Activated gamma-delta T cell treated with anti-CD3 and anti-CD28 coated beads, Interleukin-2, amount 50 U/mL, for 16 hours (primary cell): ENCODE data around the gene NELL1.
"Not testable (repeated sequence)": the region's sequence is repeated elsewhere in the genome, so short reads cannot be mapped to it uniquely, and the experiment has no call there.

ENCODE experiments used
- DNase-seq: peaks from one replicate; pipeline ENCODE4 v3.0.0-alpha.2; 2020; ENCODE audit warnings: low read depth

The NELL1 gene

GRCh38 chr11:20770414-20770946 lies 101.1 kb downstream of the NELL1 start:
- DNase-seq = no peak

DNA sequence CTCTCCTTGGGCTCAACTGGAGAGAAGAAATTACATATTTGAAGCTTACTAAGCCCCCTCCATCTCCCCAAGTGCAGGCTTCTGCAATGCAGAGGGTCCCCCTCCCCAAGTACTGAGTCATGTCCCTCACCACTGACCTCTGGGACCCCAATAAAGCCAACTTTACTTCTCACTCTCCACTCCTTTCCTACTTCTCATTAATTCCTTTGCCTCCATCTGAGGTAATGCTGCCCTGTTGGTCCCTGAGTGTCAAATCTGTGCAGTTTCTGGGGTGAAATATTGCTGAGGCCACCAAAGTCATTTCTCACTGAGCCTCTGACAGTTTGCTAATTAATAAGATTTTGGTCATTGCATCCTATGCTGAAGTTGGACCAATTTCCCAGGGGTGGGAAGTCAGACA lies 101.6 kb downstream of the NELL1 start:
- DNase-seq = no peak

DNA sequence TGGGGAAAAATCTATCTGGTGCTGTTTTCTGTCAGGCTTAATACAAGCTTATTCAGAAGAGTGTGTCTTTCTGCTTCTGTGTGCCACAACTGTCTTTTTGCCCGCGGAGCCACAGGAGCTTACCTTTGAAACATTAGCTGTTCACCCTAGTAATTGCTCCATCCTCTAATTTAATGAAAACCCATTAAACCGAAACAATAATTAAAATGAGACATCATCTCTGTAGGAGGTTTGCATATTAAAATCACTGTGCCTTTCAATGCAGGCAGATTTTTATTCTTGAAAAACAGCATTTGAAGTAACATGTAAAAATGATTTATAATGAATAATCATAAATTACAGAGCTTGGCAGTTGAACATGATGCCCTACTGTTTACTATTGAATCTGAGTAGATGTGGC lies 102.3 kb downstream of the NELL1 start:
- no peak for DNase-seq

DNA sequence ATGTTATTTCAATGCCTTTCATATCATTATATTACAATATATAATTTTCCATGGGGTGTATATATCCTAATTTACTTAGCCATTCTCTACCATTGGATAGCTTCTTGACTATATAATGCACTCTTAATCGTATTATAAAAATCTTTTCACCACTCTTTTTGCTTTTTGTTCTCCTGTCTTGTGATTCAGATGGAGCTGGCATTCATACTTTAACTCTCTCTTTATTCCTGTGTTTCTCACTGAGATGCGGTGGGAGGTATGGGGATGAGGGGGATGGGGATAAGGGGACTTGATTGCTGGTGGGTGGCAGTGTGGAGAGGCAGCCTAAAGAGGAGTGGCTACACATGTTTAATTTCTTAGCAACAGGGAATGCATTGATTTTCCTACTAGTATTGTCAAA lies 105.9 kb downstream of the NELL1 start:
- DNase-seq = no peak

- no peak for DNase-seq
Measured at GRCh38 chr11:20782775-20783174, 113.4 kb downstream of the NELL1 start.

- no peak for DNase-seq
Measured at GRCh38 chr11:20783220-20783619, 113.8 kb downstream of the NELL1 start.

GRCh38 chr11:20790622-20791021 lies 121.2 kb downstream of the NELL1 start:
- DNase-seq = no peak

DNA sequence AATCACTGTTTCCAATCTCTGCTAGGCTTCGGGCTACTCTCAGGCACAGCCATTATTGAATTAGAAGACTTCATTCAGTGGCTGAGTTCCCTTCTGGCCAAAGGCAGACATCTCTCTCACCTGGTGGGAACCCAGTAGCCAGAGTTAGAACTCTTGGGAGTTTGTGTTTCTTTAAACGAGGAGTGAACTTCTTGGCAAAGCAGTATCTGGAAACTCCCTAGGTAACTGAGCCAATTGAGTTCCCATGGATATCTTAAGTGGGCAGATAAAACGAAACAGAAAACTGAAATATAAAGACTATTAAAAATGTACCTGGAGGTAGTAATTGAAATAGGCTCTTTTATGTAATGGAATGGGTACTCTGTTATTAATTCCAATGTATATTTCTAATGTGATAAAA lies 125.6 kb downstream of the NELL1 start:
- DNase-seq = no peak

DNA sequence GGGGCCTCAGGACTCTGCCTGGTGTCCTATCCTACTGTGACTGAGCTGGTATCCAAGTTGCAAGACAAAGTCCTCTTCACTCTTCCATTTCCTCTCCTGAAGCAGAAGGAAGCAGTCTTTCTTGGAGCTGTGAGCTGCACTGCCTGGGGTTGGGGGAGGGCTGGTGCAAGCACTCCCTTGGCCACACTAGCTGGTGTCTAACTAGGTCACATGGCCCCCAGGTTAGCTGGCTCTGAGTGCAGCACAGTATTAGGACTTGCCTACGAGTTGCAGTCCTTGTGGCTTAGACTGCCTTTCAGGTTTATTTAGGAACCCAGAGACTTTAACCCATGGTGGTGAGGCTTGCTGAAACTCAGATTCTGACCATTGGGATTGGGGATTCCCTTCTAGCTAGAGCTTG lies 138.9 kb downstream of the NELL1 start:
- DNase-seq = no peak

DNA sequence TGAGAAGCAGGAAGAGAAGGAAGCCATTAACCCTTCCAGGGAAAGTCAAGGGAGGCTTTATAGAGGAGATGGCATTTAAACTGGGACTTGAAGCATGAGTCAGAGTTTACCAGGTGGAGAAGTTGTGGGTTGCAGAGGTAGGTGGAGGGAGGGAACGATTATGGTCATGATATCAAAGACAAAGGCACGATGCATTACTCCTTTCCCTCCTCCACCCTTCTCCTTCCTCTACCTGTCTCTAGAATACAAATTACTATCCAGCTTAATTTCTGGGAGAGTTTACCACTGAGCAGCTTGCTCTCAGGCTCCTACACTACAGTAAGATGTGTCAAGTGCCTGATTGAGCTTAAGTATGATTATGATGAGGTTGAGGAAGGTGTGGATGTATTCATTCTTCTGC lies 151.7 kb downstream of the NELL1 start:
- no peak for DNase-seq

GRCh38 chr11:20821470-20821869 lies 152.1 kb downstream of the NELL1 start:
- no peak for DNase-seq

GRCh38 chr11:20824773-20825172 lies 155.4 kb downstream of the NELL1 start:
- DNase-seq = no peak

- DNase-seq = no peak
Measured at GRCh38 chr11:20835561-20835960, 166.2 kb downstream of the NELL1 start.

DNA sequence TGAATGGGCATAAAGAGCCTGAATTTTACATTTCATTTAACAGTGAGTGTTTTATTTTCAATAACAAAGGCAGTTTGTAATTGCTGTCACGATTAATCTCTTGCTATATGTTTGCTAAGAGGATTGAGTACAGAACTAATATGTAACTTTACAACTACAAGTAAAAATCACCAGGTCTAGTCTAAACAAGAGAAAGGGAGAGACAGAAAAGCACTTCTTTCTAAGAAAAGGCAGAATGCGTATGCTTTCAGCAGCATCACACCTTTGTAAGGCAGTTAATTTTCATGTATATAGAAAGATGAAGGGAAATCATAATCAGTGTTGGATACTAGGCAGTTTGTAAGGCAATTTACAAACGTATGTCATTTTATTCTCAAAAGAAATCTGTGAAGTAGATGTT lies 169.8 kb downstream of the NELL1 start:
- no peak for DNase-seq

DNA sequence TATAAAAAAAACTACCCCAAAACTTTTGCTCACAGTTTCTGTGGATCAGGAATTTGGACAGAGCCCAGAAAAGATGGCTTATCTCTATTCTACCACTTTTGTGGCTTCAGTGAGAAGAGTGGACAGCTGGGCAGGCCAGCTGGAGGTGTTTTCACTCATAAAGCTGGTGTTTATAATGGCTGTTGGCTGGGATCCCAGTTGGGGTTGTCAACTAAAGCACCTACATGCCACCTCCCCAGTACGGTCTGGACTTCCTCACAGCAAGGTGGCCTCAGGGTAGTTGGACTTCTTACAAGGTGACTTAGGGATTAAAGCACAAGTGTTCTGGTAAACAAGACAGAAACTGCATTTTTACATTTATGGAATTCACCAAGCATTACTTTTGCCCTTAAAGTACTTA lies 171.0 kb downstream of the NELL1 start:
- no peak for DNase-seq

- DNase-seq = no peak
Measured at GRCh38 chr11:20844216-20844615, 174.8 kb downstream of the NELL1 start.

DNA sequence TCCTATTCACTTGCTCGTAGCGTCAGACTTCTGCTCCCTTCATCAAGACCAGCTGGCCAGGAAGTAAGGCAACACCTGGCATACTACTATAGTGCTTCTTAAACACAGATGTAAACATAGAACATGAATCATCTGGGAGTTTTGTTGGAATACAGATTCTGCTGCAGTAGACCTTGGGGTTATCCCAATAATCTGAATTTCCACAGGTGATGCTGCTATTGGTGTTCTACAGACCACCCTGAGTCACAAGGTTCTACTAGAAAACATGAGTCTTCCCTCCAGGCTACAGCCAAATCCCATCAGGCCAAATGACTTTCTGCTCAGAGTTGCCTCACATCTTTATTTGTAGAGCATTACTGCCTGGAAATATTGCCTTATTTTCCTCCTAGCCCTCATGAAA lies 175.2 kb downstream of the NELL1 start:
- no peak for DNase-seq

DNA sequence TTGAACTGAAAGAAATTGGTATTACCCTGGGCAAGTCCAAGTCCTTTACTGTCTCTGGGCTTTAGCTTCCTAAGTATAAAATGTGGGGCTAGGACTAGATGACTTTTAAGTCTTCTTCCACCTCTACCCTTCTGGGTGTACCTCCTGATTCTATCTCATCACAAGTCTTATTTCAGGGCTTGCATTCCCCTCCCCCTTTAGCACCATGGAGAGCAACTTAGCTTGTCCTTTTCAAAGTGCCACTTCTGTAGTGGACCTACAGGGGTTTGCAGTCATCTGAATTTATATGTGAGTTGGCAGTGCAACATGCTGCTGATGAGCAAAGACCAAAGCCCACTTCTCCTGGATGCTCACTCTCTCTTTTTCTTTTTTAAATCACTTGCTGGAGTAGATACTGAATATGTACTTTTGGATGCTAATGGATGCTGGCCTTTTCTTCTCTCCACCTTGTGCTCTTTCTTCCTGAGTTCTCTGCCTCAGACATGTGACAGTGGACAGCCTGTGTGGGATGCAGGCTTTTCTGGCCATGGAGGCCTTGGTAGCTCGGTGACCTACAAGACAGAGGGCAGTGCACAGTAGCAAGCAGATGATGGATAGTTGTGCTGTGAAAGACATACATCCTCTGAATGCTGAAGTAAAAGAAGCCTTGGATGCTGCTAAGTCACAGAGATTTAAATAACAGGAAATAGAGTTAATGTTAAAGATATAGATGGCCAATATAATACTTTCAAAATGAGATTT lies 185.0 kb downstream of the NELL1 start:
- no peak for DNase-seq

GRCh38 chr11:20861322-20861721 lies 191.9 kb downstream of the NELL1 start:
- DNase-seq = no peak

DNA sequence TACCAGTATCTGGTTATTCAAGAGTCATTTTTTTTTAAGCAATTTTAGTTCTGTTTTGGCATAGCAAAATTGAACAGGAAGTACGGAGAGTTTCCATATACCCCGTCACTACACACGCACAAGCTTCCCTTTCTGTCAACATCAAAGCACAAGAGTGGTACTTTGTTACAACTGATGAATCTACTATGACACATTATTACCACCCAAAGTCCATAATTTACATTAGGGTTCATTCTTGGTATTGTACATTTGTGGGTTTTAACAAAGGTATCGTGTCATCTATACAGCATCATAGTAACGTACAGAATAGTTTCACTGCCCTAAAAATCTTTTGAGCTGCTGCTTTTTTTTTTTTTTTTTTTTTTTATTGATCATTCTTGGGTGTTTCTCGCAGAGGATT lies 192.9 kb downstream of the NELL1 start:
- not testable (repeated sequence) for DNase-seq

DNA sequence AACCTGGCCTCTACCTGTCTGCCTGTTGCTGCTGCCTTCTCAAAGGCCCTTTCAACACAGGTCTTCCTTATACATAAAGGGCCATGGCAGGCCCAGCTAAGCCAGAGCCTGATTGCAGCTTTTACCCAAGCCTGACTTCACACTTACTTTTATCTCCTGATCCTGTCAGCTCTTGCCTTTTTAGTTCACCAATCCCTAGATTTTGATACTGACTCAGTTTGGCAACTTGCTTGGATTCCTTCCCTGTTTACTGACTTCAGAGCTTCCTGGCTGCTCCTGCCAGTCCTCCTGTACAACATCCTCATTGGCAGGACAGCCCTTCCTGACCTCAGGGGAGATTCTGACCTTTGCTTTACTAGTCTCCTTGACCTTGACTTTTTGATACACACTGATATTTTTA lies 195.2 kb downstream of the NELL1 start:
- DNase-seq = no peak

DNA sequence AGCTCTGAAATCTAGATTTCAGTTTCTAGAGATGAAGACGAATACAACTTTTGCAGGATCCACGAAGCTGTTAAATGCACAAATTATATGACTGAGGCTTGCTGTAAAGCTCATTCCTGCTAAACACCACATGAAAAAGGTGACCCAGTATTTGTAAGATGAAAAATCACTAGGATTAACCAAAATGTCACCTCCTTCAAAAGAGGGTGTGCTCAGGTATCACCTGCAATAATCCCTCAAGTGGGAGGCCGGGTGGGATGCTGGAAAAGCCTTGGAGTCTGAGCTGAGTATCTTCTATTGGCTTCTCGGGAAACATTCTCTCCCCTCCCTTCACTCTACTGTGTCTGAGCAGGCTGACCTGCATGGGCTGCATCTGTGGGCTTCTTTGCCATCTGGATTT lies 195.8 kb downstream of the NELL1 start:
- DNase-seq = no peak

GRCh38 chr11:20869123-20869522 lies 199.7 kb downstream of the NELL1 start:
- DNase-seq = no peak

DNA sequence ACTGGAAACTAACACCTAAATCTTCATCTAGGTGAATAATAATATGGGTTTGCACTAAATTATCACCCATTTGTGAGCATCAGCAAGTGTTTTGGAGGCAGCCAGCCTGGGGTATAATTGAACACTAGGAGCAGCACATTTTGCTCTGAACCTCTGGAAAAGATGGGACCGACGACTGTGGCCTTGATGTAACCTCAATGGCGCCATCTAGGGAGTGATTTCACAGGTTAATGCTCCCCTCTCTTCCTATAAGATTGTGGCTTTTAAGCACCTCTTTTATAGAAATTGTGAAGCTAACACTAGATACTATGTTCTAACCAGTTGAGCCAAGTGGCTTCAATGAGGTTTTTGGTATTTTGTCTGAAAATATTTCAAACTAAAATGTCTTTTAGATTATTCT lies 203.7 kb downstream of the NELL1 start:
- no peak for DNase-seq
